Dedifferentiated amniotic fluid mesenchymal stem cell (primary cell): Measurements from ENCODE around the gene DDX51.
A peak's percentile ranks its signal among the peaks of the same experiment; 100 is the strongest.
"Not testable (repeated sequence)": the region's sequence is repeated elsewhere in the genome, so short reads cannot be mapped to it uniquely, and the experiment has no call there.

Experiments used
- DNase-seq: peaks from one replicate; pipeline ENCODE4 v3.0.0-alpha.2; 2016; ENCODE audit errors: extremely low spot score

Gene DDX51

DNA sequence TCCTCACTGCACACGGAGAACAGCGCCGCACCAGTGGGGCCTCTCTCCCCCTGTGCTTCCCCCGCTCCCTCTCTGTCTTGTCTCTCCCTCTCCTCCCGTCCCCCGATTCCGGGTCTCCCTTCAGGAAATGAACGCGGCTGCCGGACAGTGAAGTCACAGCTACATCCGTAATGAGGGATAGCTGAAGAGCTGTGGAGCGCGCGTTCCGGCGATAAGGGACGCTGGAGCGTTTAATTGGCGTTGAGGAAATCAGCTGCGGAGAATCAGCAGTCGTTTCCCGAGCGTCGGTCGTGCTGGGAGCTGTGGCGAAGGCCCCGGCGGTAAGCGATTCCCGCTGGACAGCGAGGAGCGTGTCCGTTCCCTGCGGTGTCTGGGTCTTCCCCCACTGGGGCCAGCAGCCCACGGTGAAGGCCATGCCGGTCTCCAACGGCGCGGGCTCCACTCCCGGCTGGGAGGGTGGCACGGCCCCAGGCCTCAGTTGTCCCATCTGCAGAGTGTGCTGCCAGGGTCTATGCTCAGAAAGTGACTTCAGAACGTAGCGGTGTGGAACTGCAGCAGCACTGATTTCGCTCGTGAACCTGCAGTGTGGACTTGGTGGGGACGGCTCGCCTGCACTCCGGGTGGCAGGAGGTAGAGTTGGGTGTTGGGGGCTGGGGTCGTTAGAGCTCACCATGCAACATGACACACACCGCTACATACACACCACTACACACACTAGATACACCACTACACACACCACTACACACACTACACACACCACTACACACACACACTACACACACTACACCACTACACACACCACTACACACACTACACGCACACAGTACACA, 11.0 kb upstream of the DDX51 start:
- no peak for DNase-seq

- no peak for DNase-seq
These were observed 10.2 kb upstream of the DDX51 start for GRCh38 chr12:132154341-132154761.

DNA sequence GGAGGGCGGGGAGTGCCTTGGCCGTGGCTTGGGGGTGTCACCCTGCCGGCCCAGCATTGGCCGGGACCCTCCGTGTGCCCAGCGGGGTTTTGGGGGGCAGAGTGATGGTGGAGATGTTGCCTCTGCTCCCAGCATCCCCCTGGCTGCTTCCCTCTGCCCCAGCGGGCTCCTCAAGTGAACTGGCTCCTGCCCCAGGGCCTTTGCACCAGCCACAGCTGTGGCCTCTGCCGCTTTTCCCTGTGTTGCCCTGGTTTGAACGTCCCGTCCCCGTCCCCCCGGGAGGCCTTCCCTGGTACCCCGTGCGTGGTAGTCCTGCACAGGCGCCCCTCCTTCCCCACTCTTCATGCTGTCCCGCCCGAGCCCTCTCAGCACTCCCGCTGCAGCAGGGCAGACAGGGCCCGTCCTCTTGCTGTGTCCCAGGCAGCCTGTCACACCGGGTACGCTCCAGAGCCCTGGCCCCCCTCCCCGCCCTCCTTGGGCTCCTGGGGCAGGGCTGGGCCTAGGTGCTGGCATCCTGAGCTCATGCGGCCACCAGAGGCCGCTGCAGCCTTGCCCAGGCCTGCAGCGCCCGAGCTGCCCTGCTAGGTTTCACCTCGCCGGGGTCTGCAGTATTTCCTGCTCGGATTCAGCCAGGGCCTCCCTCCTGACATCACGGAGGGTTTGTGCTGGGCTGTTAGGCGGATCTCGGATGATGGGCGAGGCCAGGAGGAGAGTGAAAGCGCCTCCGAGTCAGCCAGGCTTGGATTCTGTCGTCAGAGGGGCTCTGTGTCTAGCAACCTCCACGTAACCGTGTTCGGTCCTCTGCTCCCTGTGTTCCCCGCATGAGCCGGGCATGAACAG, 9.6 kb upstream of the DDX51 start:
- DNase-seq, result peak; percentile 16

DNA sequence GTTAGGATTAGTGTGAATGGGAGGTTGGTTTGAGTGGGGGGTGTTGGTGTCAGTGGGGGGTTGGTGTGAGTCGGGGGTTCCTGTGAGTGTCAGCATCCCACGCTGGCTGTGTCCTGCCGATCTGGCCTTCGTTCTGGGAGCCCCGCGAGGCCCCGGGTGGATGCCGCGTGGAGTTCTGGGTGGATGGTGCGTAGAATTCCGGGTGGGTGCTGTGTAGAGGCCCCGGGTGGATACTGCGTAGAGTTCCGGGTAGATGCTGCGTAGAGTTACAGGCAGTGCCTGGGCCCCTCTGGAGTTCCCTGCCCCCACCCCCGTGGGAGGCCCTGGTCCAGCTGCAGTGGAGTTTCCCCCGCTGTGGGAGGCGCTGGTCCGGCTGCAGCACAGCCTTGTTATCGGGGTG, 8.8 kb upstream of the DDX51 start:
- DNase-seq, result no peak

DNA sequence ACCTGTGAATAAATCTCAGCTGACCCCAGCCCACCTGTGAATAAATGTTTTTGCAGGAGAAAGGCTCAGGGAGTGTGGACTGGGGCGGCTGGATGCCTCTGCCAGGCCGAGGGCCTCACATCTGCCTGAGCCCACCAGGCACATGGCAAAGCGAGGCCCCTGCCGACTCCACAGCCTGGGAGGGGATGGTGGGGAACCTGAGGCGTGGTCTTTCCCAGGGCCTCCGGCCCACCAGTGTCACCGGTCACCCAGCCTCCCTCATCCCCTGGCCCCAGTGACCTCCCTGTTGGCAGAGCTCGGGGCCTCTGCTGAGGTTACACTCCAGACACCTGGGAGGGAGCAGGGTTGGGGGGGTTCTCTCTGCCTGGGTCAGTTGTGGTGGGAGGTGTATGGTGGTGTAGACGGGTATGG, 8.3 kb upstream of the DDX51 start:
- no peak for DNase-seq

DNA sequence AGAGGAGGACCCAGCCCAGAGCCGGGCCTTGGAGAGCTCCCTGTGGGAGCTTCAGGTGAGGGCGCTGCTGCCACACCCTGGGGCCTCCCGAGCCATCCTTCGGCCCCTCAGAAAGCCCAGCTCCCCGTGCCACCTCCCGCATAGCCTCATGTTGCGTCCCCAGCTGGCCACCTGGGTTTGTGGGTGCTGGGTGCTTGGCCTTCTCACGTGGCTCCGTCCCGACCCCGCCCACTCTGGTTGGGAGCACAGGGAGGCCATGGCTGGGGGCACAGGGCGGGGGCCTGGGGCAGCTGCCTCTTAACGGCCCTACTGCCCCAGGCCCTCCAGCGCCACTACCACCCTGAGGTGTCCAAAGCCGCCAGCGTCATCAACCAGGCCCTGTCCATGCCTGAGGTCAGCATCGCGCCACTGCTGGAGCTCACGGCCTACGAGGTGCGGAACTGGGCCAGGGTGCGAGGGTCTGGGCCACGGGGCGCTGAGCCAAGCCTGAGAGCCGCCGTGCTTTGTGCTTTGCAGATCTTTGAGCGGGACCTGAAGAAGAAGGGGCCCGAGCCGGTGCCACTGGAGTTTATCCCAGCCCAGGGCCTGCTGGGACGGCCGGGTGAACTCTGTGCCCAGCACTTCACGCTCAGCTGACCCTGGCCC, 7.8 kb upstream of the DDX51 start:
- DNase-seq, result no peak

DNA sequence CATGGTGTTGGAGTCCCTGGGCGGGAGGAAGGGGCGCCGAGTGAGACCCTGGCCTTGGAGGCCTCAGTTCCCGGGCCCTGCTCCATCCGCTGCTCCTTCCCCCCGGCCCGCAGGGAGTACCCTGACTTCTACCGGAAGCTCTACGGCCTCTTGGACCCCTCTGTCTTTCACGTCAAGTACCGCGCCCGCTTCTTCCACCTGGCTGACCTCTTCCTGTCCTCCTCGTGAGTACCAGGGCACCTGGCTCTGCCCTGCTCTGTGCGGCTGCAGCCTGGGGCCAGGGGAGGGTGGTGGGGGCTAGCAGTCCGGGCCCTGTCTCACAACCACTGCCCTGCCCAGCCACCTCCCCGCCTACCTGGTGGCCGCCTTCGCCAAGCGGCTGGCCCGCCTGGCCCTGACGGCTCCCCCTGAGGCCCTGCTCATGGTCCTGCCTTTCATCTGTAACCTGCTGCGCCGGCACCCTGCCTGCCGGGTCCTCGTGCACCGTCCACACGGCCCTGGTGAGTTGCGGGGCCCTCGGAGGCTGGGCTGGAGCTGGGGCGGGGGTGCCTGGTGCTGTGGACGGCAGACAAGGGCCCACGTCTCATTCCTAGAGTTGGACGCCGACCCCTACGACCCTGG, 7.1 kb upstream of the DDX51 start:
- DNase-seq, result no peak

GRCh38 chr12:132150780-132151144, 6.6 kb upstream of the DDX51 start:
- no peak for DNase-seq

DNA sequence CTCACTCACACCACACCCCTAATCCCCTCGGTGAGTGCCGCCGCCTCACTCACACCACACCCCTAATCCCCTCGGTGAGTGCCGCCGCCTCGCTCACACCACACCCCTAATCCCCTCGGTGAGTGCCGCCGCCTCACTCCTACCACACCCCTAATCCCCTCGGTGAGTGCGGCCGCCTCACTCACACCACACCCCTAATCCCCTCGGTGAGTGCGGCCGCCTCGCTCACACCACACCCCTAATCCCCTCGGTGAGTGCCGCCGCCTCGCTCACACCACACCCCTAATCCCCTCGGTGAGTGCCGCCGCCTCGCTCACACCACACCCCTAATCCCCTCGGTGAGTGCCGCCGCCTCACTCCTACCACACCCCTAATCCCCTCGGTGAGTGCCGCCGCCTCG, 5.4 kb upstream of the DDX51 start:
- not testable (repeated sequence) for DNase-seq

DNA sequence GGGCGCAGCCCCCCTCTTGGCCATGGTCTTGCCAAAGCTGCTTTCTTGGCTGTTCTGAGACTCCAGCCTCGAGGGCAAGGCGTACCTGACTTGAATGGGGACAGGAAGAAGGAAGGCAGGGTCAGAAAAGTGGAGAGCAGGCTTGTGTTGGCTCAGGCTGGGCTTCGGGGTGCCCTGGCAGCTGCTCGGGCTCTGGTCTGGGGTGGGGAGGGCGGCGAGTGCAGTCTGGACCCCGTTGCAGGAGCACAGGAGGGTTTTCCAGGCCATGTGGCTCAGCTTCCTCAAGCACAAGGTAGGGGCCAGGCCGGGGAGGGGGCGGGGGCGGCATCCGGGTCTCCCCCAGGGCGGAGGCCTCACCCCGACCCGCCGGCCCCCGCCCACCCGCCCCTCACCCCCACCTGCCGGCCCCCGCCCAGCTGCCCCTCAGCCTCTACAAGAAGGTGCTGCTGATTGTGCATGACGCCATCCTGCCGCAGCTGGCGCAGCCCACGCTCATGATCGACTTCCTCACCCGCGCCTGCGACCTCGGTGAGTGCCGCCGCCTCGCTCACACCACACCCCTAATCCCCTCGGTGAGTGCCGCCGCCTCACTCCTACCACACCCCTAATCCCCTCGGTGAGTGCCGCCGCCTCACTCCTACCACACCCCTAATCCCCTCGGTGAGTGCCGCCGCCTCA, 4.4 kb upstream of the DDX51 start:
- no peak for DNase-seq

GRCh38 chr12:132147423-132148367, 3.6 kb upstream of the DDX51 start:
- no peak for DNase-seq

DNA sequence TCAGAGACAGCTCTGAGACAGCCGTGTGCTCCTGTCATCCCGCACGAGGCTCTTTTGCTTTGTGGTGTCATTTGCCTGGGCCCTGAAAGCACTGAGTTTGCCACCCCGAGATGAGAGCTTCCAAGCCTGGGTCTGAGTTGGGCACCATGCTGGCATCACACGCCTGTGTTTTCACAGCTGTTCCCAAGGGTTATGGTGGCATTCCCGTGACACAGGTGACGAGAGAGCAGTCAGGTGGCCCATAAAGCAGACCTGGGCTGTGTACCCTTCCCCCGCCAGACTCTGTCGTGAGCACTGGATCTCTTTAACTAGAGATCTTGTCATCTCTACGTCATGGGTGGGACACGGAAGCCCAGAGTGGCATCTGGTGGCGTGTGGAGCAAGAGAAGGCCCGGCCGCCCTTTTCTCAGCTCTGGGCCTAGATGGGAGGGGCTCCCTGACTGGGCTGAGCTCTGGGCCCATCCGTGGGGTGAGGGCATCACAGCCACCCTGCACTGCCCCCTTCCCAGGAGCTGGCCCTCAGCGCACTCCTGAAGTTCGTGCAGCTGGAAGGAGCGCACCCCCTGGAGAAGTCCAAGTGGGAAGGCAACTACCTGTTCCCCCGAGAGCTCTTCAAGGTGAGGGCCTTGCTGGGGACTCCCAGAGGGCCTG, 2.8 kb upstream of the DDX51 start:
- DNase-seq, result no peak

- DNase-seq, result no peak
These were observed 2.0 kb upstream of the DDX51 start for GRCh38 chr12:132146098-132146497.

- no peak for DNase-seq
These were observed 1.2 kb upstream of the DDX51 start for GRCh38 chr12:132145334-132145733.

DNA sequence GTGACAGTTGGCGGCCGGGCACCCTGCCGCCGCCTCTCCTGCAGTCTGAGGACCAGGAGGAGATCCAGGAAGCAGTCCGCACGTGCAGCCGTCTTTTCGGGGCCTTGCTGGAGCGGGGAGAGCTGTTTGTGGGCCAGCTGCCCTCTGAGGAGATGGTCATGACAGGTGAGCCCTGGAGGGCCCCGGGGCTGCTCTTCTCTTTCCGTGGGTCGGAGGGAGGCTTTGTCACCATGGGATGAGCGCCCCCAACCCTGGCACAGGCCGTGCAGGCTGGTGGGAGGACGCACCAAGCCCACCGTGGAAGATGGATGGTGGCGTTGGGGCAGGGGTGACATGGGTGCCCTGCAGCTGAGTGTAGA, 670 bp upstream of the DDX51 start:
- DNase-seq, result no peak

DNA sequence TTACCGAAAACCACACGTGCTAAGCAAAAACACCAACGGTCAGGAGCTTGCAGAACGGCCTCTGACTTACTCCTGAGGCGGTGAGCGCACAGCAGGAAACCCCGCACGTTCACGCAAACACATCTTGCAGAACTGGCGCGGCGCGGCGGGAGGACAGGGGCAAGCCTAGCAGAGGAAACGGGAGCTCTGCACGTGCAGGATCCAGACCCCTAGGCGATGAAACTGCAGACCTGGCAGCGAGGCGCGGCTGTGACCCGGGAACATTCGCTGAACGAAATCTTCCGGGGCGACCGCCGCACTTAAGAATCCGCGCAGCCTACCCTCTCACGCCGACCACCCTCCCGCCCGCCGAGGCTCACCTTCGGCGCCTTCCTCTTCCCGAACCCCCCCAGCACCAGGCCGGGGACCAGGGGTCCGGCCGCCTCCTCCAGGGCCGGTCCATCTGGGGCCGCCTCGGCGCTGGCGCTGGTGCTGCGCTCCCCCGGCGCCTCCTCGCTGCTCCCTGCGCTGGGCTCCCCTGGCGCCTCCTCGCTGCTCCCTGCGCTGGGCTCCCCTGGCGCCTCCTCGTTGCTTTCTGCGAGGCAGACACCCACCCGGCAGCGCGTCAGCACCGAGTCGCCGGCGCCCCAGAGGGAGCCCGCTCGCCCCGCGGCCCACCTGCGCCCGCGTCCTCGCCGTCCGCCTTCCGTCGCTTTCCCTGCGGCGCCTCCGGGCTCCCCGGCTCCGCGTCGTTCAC, 615 bp downstream of the DDX51 start:
- DNase-seq, result no peak

GRCh38 chr12:132142679-132143335, 1.3 kb downstream of the DDX51 start:
- DNase-seq, result no peak

- DNase-seq, result no peak
These were observed 2.0 kb downstream of the DDX51 start for GRCh38 chr12:132141976-132142678.
